Measurements from ENCODE around the gene KRTAP1-1. TPM values are rescaled to one million over a fixed set of nuclear protein-coding genes. Genes with fewer than 3 reads are reported as not detected.

The KRTAP1-1 gene
- total RNA-seq, 4 donors from 2014 or later = not detected

DNA sequence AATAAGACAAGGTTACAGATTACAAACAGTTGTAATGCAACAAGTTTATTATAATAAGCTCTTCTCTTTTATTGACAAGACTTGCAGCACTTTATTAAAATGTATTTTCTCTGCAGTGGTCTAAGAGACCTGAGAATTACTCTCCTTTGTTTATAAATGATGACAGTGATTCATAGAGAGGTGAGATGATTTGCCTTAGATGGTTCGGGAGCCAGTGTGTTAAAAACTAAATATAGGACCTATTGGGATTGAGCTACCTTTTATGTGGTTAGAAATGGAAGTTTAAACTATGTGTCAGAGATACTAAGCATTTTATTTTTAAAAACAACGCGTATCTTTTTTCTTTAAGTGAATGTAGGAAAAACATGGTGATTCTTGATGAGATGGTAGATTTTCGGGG, 44.4 kb downstream of the KRTAP1-1 start:
- Histone ChIP-seq H3K36me3 (no peaks in the 10 kb centered on the region), H3K4me1 (no peaks in the 10 kb centered on the region), H3K27me3 (peaks cover 0 to 12% (median 0%) of the 10 kb centered on the region in 4 donors), H3K27ac (replicated peaks in 1 of 4) (no peak overlapping the region), H3K9me3 (no peaks in the 10 kb centered on the region), H3K4me3 (no peak overlapping the region)
- 56% methylated on average over 4 of the region's 4 CpGs for WGBS
- TF ChIP-seq POLR2A (IDR thresholded peaks at IDR 0.05; ENCODE audit: low read depth) (no peak), EP300 (IDR thresholded peaks at IDR 0.05) (no peak), POLR2AphosphoS5 (IDR thresholded peaks at IDR 0.05) (no peak), CTCF (IDR thresholded peaks at IDR 0.05) (no peak)
- intact Hi-C loops (cut with DNase I) = no loop called here
- no peak for DNase-seq (ENCODE audit: extremely low spot score)

- H3K4me1 ChIP-seq = no peaks in the 10 kb centered on the region
- WGBS = 82% methylated on average over 1 of the region's 1 CpG
- peaks cover 0 to 12% (median 2%) of the 10 kb centered on the region in 4 donors for H3K27me3 ChIP-seq
- no peak overlapping the region for H3K27ac ChIP-seq (replicated peaks in 1 of 4)
- TF ChIP-seq POLR2AphosphoS5 (IDR thresholded peaks at IDR 0.05) = no peak
- no peak for TF ChIP-seq EP300 (IDR thresholded peaks at IDR 0.05)
- no peaks in the 10 kb centered on the region for H3K9me3 ChIP-seq
- H3K4me3 ChIP-seq = no peak overlapping the region
- DNase-seq (ENCODE audit: extremely low spot score) = no peak
- H3K36me3 ChIP-seq = no peaks in the 10 kb centered on the region
- intact Hi-C loops (cut with DNase I) = no loop called here
Observed at GRCh38 chr17:40995116-40995515, 46.1 kb downstream of the KRTAP1-1 start.

DNA sequence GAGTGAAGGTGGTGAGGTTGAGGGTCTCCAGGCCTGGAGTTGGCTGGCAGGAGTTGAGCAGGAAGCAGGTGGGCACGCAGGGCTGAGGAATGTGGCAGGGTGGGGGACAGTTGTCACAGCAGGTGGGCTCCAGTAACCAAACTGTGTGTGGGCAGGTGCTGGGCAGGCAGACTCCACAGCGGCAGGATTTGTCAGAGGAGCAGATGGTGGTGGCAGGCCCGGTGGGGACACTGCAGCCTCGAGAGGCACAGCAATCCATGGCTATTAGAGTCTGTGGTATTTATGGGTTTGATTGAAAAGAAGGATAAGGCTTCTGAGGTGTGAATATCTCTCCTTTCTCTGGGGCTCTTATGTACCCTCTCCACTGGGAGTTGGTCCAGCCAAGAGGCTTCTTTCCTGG, 47.4 kb downstream of the KRTAP1-1 start, which contains the start of gene KRTAP3-3:
KRTAP3-3 (minus strand) TSS at position 326 of the 400 bp plus-strand sequence; CDS start at position 259, 67 bp downstream.
- no peaks in the 10 kb centered on the region for H3K36me3 ChIP-seq
- H3K4me3 ChIP-seq = no peak within 1 kb of the TSS
- no peak within 1 kb of the TSS for H3K27ac ChIP-seq (replicated peaks in 1 of 4)
- no peak for TF ChIP-seq EP300 (IDR thresholded peaks at IDR 0.05)
- no peak for TF ChIP-seq POLR2A (IDR thresholded peaks at IDR 0.05; ENCODE audit: low read depth)
- TF ChIP-seq POLR2AphosphoS5 (IDR thresholded peaks at IDR 0.05) = no peak
- TF ChIP-seq CTCF (IDR thresholded peaks at IDR 0.05) = no peak
- peaks cover 0 to 5% (median 2%) of the 10 kb centered on the region in 4 donors for H3K27me3 ChIP-seq
- DNase-seq (ENCODE audit: extremely low spot score) = no peak
- H3K4me1 ChIP-seq = no peaks in the 10 kb centered on the region
- H3K9me3 ChIP-seq = no peaks in the 10 kb centered on the region
- WGBS = 40% methylated on average over 4 of the region's 4 CpGs
- intact Hi-C loops (cut with DNase I) = no loop called here

GRCh38 chr17:40993084-40993483, 48.2 kb downstream of the KRTAP1-1 start:
- TF ChIP-seq EP300 (IDR thresholded peaks at IDR 0.05) = no peak
- no peak for TF ChIP-seq POLR2A (IDR thresholded peaks at IDR 0.05; ENCODE audit: low read depth)
- TF ChIP-seq POLR2AphosphoS5 (IDR thresholded peaks at IDR 0.05) = no peak
- TF ChIP-seq CTCF (IDR thresholded peaks at IDR 0.05) = no peak
- WGBS = 96% methylated on average over 2 of the region's 2 CpGs

GRCh38 chr17:40992666-40993065, 48.6 kb downstream of the KRTAP1-1 start:
- DNase-seq (ENCODE audit: extremely low spot score) = no peak
- TF ChIP-seq POLR2AphosphoS5 (IDR thresholded peaks at IDR 0.05) (no peak), EP300 (IDR thresholded peaks at IDR 0.05) (no peak), POLR2A (IDR thresholded peaks at IDR 0.05; ENCODE audit: low read depth) (no peak), CTCF (IDR thresholded peaks at IDR 0.05) (no peak)
- no peaks in the 10 kb centered on the region for H3K36me3 ChIP-seq
- WGBS = 84% methylated on average over 3 of the region's 3 CpGs
- H3K4me3 ChIP-seq = no peak overlapping the region
- no peak overlapping the region for H3K27ac ChIP-seq (replicated peaks in 1 of 4)
- H3K27me3 ChIP-seq = peaks cover 0 to 8% (median 2%) of the 10 kb centered on the region in 4 donors
- H3K9me3 ChIP-seq = no peaks in the 10 kb centered on the region
- intact Hi-C loops (cut with DNase I) = no loop called here
- H3K4me1 ChIP-seq = no peaks in the 10 kb centered on the region

More at GRCh38 chr17:40993084-40993483, 48.2 kb downstream of the KRTAP1-1 start:
- no peak overlapping the region for H3K4me3 ChIP-seq
- H3K4me1 ChIP-seq = no peaks in the 10 kb centered on the region
- H3K9me3 ChIP-seq = no peaks in the 10 kb centered on the region
- intact Hi-C loops (cut with DNase I) = no loop called here
- H3K27me3 ChIP-seq = peaks cover 0 to 5% (median 2%) of the 10 kb centered on the region in 4 donors
- H3K36me3 ChIP-seq = no peaks in the 10 kb centered on the region
- DNase-seq (ENCODE audit: extremely low spot score) = no peak
- H3K27ac ChIP-seq (replicated peaks in 1 of 4) = no peak overlapping the region

Small RNAs within 50 kb of the gene (small RNA-seq; reads per million reads assigned to genes)
- gene KRTAP3-4P = 0 reads per million in 3 donors

Other genes with a start within 250 kb of the KRTAP1-1 start
- not detected for gene KRT28, start 241.5 kb downstream of the KRTAP1-1 start, total RNA-seq
- gene KRT10, start 218.8 kb downstream of the KRTAP1-1 start, total RNA-seq = 10 to 100 TPM in 3 of 4 donors, 1 to 10 TPM in 1; 9.9 to 15.7 (median 10.7) TPM
- gene KRT12, start 174.2 kb downstream of the KRTAP1-1 start, total RNA-seq = not detected
- gene KRT20, start 156.2 kb downstream of the KRTAP1-1 start, total RNA-seq = under 1 TPM in 1 of 4 donors, not detected in 3; 0.52 TPM
- gene KRT23, start 103.8 kb downstream of the KRTAP1-1 start, total RNA-seq = under 1 TPM in 1 of 4 donors, not detected in 3; 0.50 TPM
- gene KRT39, start 74.5 kb downstream of the KRTAP1-1 start, total RNA-seq = not detected
- not detected for gene KRT40, start 57.1 kb downstream of the KRTAP1-1 start, total RNA-seq
- gene KRTAP3-3, start 47.3 kb downstream of the KRTAP1-1 start, total RNA-seq = not detected
- gene KRTAP3-2, start 41.5 kb downstream of the KRTAP1-1 start, total RNA-seq = not detected
- not detected for gene KRTAP3-1, start 32.3 kb downstream of the KRTAP1-1 start, total RNA-seq
- not detected for gene KRTAP1-5, start 14.2 kb downstream of the KRTAP1-1 start, total RNA-seq
- not detected for gene KRTAP1-4, start 11.3 kb downstream of the KRTAP1-1 start, total RNA-seq
- not detected for gene KRTAP1-3, start 6.6 kb downstream of the KRTAP1-1 start, total RNA-seq
- gene KRTAP2-1, start 5.9 kb upstream of the KRTAP1-1 start, total RNA-seq = not detected
- gene KRTAP2-2, start 13.8 kb upstream of the KRTAP1-1 start, total RNA-seq = not detected
- gene KRTAP2-3, start 18.7 kb upstream of the KRTAP1-1 start, total RNA-seq = not detected
- not detected for gene KRTAP2-4, start 24.4 kb upstream of the KRTAP1-1 start, total RNA-seq
- gene KRTAP4-7, start 42.7 kb upstream of the KRTAP1-1 start, total RNA-seq = not detected
- gene KRTAP4-8, start 56.7 kb upstream of the KRTAP1-1 start, total RNA-seq = not detected
- not detected for gene KRTAP4-16, start 60.8 kb upstream of the KRTAP1-1 start, total RNA-seq
- not detected for gene KRTAP4-9, start 63.9 kb upstream of the KRTAP1-1 start, total RNA-seq
- not detected for gene KRTAP4-11, start 76.9 kb upstream of the KRTAP1-1 start, total RNA-seq
- gene KRTAP4-12, start 82.7 kb upstream of the KRTAP1-1 start, total RNA-seq = not detected
- gene KRTAP4-6, start 99.1 kb upstream of the KRTAP1-1 start, total RNA-seq = not detected
- gene KRTAP4-5, start 108.4 kb upstream of the KRTAP1-1 start, total RNA-seq = not detected
- not detected for gene KRTAP4-4, start 119.3 kb upstream of the KRTAP1-1 start, total RNA-seq
- not detected for gene KRTAP4-3, start 126.8 kb upstream of the KRTAP1-1 start, total RNA-seq
- not detected for gene KRTAP4-2, start 136.8 kb upstream of the KRTAP1-1 start, total RNA-seq
- gene KRTAP4-1, start 143.5 kb upstream of the KRTAP1-1 start, total RNA-seq = not detected
- gene KRTAP9-1, start 148.4 kb upstream of the KRTAP1-1 start, total RNA-seq = not detected
- gene KRTAP9-2, start 185.2 kb upstream of the KRTAP1-1 start, total RNA-seq = not detected
- gene KRTAP9-3, start 191.0 kb upstream of the KRTAP1-1 start, total RNA-seq = not detected
- not detected for gene KRTAP9-8, start 196.5 kb upstream of the KRTAP1-1 start, total RNA-seq
- not detected for gene KRTAP9-4, start 208.2 kb upstream of the KRTAP1-1 start, total RNA-seq
- not detected for gene KRTAP9-9, start 213.9 kb upstream of the KRTAP1-1 start, total RNA-seq
- not detected for gene KRTAP9-6, start 223.9 kb upstream of the KRTAP1-1 start, total RNA-seq
- gene KRTAP9-7, start 234.2 kb upstream of the KRTAP1-1 start, total RNA-seq = not detected

All from esophagus muscularis mucosa (tissue), 4 donors.